ENCODE data around the gene FBLN7. TPM values are rescaled to one million over a fixed set of nuclear protein-coding genes. Genes with fewer than 3 reads are reported as not detected.
"Not testable (repeated sequence)": the region's sequence is repeated elsewhere in the genome, so short reads cannot be mapped to it uniquely, and the experiment has no call there.

The FBLN7 gene
- total and polyA plus RNA-seq, 2 experiments from 2014 or later: 0.16 TPM; not detected in 1

DNA sequence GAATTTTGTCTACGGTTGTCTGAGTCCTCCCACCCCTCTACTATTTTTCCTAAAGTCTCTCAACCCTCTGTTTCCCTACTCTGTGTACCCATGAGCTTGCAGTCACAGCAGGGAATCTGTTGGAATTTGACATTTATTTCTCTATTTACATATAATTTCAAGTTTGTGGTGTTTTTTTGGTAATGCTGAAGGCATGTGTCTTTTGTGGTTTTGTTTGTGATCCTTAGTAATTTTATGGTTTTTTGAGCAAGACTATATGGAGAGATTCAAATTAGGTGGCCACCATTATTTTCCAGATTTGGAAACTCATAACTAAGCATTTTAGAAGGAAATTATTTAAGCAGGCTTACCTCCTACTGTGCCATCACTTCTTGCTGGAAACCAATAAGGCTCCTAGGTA lies 27.2 kb upstream of the FBLN7 start (continued):
- TF ChIP-seq, protein P1, sequence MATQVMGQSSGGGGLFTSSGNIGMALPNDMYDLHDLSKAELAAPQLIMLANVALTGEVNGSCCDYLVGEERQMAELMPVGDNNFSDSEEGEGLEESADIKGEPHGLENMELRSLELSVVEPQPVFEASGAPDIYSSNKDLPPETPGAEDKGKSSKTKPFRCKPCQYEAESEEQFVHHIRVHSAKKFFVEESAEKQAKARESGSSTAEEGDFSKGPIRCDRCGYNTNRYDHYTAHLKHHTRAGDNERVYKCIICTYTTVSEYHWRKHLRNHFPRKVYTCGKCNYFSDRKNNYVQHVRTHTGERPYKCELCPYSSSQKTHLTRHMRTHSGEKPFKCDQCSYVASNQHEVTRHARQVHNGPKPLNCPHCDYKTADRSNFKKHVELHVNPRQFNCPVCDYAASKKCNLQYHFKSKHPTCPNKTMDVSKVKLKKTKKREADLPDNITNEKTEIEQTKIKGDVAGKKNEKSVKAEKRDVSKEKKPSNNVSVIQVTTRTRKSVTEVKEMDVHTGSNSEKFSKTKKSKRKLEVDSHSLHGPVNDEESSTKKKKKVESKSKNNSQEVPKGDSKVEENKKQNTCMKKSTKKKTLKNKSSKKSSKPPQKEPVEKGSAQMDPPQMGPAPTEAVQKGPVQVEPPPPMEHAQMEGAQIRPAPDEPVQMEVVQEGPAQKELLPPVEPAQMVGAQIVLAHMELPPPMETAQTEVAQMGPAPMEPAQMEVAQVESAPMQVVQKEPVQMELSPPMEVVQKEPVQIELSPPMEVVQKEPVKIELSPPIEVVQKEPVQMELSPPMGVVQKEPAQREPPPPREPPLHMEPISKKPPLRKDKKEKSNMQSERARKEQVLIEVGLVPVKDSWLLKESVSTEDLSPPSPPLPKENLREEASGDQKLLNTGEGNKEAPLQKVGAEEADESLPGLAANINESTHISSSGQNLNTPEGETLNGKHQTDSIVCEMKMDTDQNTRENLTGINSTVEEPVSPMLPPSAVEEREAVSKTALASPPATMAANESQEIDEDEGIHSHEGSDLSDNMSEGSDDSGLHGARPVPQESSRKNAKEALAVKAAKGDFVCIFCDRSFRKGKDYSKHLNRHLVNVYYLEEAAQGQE (IDR thresholded peaks at IDR 0.05; ENCODE audit: unreplicated experiment): no peak
- TF ChIP-seq POLR2AphosphoS5 (IDR thresholded peaks at IDR 0.05; ENCODE audit: low read depth) (no peak), ZNF331 (CRISPR knock-in tag; IDR thresholded peaks at IDR 0.05; ENCODE audit: low read depth) (no peak), CTCF (conservative IDR thresholded peaks at IDR 0.05; ENCODE audit: low read depth in 2 of 2) (no peak)

DNA sequence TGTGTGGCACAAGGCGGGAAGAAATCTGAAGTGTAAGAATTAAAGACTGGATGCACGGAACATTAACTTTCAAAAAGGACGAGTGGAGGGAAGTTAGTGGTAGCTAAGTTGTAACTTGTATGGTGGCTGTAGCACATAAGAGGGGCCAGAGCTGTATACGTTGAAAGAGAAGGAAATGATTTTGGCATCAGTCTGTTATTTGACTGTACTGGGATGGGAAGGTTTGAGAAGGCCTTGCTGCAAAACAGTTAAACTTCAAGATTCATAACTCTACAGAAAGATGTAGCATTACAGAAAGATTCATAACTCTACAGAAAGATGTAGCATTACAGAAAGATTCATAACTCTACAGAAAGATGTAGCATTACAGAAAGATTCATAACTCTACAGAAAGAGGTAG lies 24.8 kb upstream of the FBLN7 start:
- H3K27ac Mint-ChIP-seq; H3K4me3 Mint-ChIP-seq; H3K27me3 ChIP-seq (ENCODE audit: insufficient read depth); ATAC-seq; H3K9me3 Mint-ChIP-seq; H3K9me2 ChIP-seq (ENCODE audit: insufficient read depth); H3K4me1 Mint-ChIP-seq; DNase-seq (ENCODE audit: low spot score); H3F3A ChIP-seq (replicated peaks; ENCODE audit: low read depth); H3K27ac ChIP-seq (ENCODE audit: low read depth); H3K36me3 ChIP-seq (ENCODE audit: insufficient read depth); H3K4me2 ChIP-seq; H3K4me3 ChIP-seq; H4K20me1 ChIP-seq (replicated peaks; ENCODE audit: insufficient read depth); H3K27me3 Mint-ChIP-seq (ENCODE audit: insufficient read depth, low read depth, poor library complexity); H3K79me2 ChIP-seq (replicated peaks; ENCODE audit: insufficient read depth); H3K4me1 ChIP-seq (ENCODE audit: insufficient read depth); H2AFZ ChIP-seq: not testable (repeated sequence)
- H3K36me3 Mint-ChIP-seq (ENCODE audit: low read depth): peaks cover 27% of the 10 kb centered on the region

- Mint-ChIP-seq H3K9me3 (no peaks in the 10 kb centered on the region), H3K4me3 (no peak overlapping the region), H3K4me1 (no peaks in the 10 kb centered on the region), H3K36me3 (ENCODE audit: low read depth) (peaks cover 2% of the 10 kb centered on the region; the same call in 1 of the 3 replicates), H3K27ac (no peak overlapping the region), H3K27me3 (ENCODE audit: insufficient read depth, low read depth, poor library complexity) (no peaks in the 10 kb centered on the region)
- peak; percentile 37 for DNase-seq (ENCODE audit: low spot score)
- TF ChIP-seq ZNF114 (CRISPR knock-in tag; IDR thresholded peaks at IDR 0.05) (no peak), EZH2 (IDR thresholded peaks at IDR 0.05; ENCODE audit: low read depth, unreplicated experiment) (no peak), CREB1 (CRISPR knock-in tag; IDR thresholded peaks at IDR 0.05; ENCODE audit: low read depth) (no peak), CTCF (conservative IDR thresholded peaks at IDR 0.05; ENCODE audit: low read depth in 2 of 2) (peak; percentile 3 to 32; a peak in 1 of 4 replicates)
- TF ChIP-seq, protein P1 (IDR thresholded peaks at IDR 0.05; ENCODE audit: unreplicated experiment): no peak
- Histone ChIP-seq H3K27me3 (ENCODE audit: insufficient read depth) (no peaks in the 10 kb centered on the region), H4K20me1 (replicated peaks; ENCODE audit: insufficient read depth) (no peaks in the 10 kb centered on the region), H3K79me2 (replicated peaks; ENCODE audit: insufficient read depth) (no peaks in the 10 kb centered on the region), H3K36me3 (ENCODE audit: insufficient read depth) (no peaks in the 10 kb centered on the region; the same call in 1 of the 2 replicates), H3K4me3 (no peak overlapping the region), H3K4me2 (no peak overlapping the region), H3K27ac (ENCODE audit: low read depth) (no peak overlapping the region), H3K4me1 (ENCODE audit: insufficient read depth) (no peaks in the 10 kb centered on the region), H2AFZ (no peak overlapping the region), H3K9me2 (ENCODE audit: insufficient read depth) (no peaks in the 10 kb centered on the region), H3F3A (replicated peaks; ENCODE audit: low read depth) (no peaks in the 10 kb centered on the region)
- peak; percentile 66 for ATAC-seq
These were observed 20.0 kb upstream of the FBLN7 start for GRCh38 chr2:112118148-112118547.

Measured in GM23338 (cell line).